Tibial artery (tissue), 4 donors: ENCODE results near the gene TICAM2.

Source experiments
- DNase-seq, 2 donors: peaks; one replicate each; pipeline ENCODE4 v3.0.0-alpha.2; 2019
- H3K27ac ChIP-seq, 2 donors: fragments of 200-600 bp; sonication (generic) in 1 of 2; 1 replicate in 1 of 2; 2 replicates in 1 of 2; pipeline ENCODE4 v1.5.1; 2018 to 2019; ENCODE audit warnings: mild to moderate bottlenecking in 1 of 2
- H3K27me3 ChIP-seq, 2 donors: fragments of 200-600 bp; sonication (generic) in 1 of 2; one replicate each; pipeline versions ENCODE4 v1.5.1 to v1.6.0; 2016 to 2019
- H3K36me3 ChIP-seq, 3 donors: fragments of 200-600 bp; sonication (generic) in 2 of 3; one replicate each; pipeline ENCODE4 v1.5.1; 2016 to 2019; ENCODE audit warnings: mild to moderate bottlenecking in 2 of 3
- H3K4me1 ChIP-seq, 4 donors: fragments of 200-600 bp; sonication (generic) in 2 of 4; 1 replicate in 3 of 4; 2 replicates in 1 of 4; pipeline ENCODE4 v1.5.1; 2016 to 2019
- H3K4me3 ChIP-seq, 2 donors: fragments of 200-600 bp; sonication (generic) in 1 of 2; 1 replicate in 1 of 2; 2 replicates in 1 of 2; pipeline ENCODE4 v1.5.1; 2018 to 2019; ENCODE audit warnings: mild to moderate bottlenecking in 2 of 2
- H3K9me3 ChIP-seq, 3 donors: fragments of 200-600 bp; sonication (generic) in 1 of 3; one replicate each; pipeline ENCODE4 v1.5.1; 2016 to 2019
- CTCF ChIP-seq, 2 experiments: fragments of 200-600 bp in 1 of 2; fragments of 450-650 bp in 1 of 2; IDR thresholded peaks; one replicate each; pipeline ENCODE4 v1.5.1; 2017 to 2019; ENCODE audit warnings: antibody characterized with exemption in 2 of 2, mild to moderate bottlenecking in 1 of 2, moderate library complexity in 1 of 2
- intact Hi-C: fragments of 100-400 bp; cut with DNase I; formaldehyde crosslinking; loops from one replicate; pipeline ENCODE4 v1.15.0; 2023; ENCODE audit warnings: low total_unique reads

Gene TICAM2

DNA sequence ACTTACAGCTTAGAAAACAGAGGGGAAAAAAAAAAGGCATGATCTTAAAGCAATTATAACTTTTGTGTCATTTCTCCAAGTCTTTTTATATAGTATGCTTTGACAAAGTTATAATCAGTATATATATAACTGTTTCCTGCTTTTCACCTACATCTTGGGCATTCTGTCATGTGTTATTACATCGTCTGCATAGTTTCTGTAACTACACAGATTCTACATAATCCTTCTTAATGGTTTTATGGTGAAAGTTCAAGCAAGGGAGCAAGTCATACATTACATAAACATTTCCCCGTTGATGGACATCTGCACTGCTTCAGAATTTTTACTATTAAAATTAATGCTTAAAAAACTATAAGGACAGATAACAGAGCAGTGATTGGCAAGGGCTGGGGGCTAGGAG is 69.8 kb downstream of the TICAM2 start:
- H3K4me1 ChIP-seq, result peaks cover 0 to 93% (median 27%) of the 10 kb centered on the region in 4 donors

GRCh38 chr5:115531787-115532367 is 70.4 kb downstream of the TICAM2 start:
- H3K36me3 ChIP-seq, result peaks cover 0 to 10% (median 0%) of the 10 kb centered on the region in 3 donors
- TF ChIP-seq CTCF (IDR thresholded peaks at IDR 0.05), result no peak
- no peaks in the 10 kb centered on the region for H3K9me3 ChIP-seq
- intact Hi-C loops, result no loop called here
- H3K27ac ChIP-seq, result no peak overlapping the region
- no peaks in the 10 kb centered on the region for H3K27me3 ChIP-seq
- peaks cover 0 to 93% (median 26%) of the 10 kb centered on the region in 4 donors for H3K4me1 ChIP-seq
- H3K4me3 ChIP-seq, result no peak overlapping the region
- DNase-seq, result no peak

More for the DNA sequence above, 69.8 kb downstream of the TICAM2 start:
- TF ChIP-seq CTCF (IDR thresholded peaks at IDR 0.05), result no peak
- intact Hi-C loops, result no loop called here
- no peak overlapping the region for H3K27ac ChIP-seq
- H3K27me3 ChIP-seq, result no peaks in the 10 kb centered on the region
- peaks cover 0 to 10% (median 0%) of the 10 kb centered on the region in 3 donors for H3K36me3 ChIP-seq
- no peak overlapping the region for H3K4me3 ChIP-seq
- DNase-seq, result no peak
- no peaks in the 10 kb centered on the region for H3K9me3 ChIP-seq

- peaks cover 0 to 10% (median 0%) of the 10 kb centered on the region in 3 donors for H3K36me3 ChIP-seq
- intact Hi-C loops, result no loop called here
- TF ChIP-seq CTCF (IDR thresholded peaks at IDR 0.05), result no peak
- H3K9me3 ChIP-seq, result no peaks in the 10 kb centered on the region
- H3K27ac ChIP-seq, result no peak overlapping the region
- no peak for DNase-seq
- no peaks in the 10 kb centered on the region for H3K27me3 ChIP-seq
- H3K4me3 ChIP-seq, result no peak overlapping the region
- peaks cover 0 to 93% (median 25%) of the 10 kb centered on the region in 4 donors for H3K4me1 ChIP-seq
Measured at GRCh38 chr5:115531380-115531779, 70.9 kb downstream of the TICAM2 start.

DNA sequence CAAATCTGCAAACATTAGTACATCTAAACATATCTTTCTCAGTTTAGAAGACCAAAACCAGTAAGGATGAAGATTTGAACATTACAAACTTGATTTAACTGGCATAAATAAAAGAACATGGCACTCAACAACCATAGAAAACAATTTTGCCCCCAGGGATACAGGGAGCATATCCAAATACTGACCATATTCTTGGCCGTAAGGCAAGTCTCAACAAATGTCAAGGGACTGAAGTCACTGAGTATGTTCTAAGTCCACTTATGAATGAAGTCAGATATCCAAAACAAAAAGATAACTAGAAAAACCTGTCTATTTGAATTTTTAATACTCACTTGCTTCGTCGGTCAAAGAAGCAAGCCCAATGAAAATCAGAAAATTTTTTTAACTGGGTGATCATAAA is 71.9 kb downstream of the TICAM2 start:
- DNase-seq, result no peak
- TF ChIP-seq CTCF (IDR thresholded peaks at IDR 0.05), result no peak
- H3K4me1 ChIP-seq, result peaks cover 0 to 91% (median 25%) of the 10 kb centered on the region in 4 donors
- H3K36me3 ChIP-seq, result peaks cover under 1 to 8% (median 3%) of the 10 kb centered on the region in 3 donors
- intact Hi-C loops, result no loop called here
- H3K27ac ChIP-seq, result no peak overlapping the region
- no peaks in the 10 kb centered on the region for H3K27me3 ChIP-seq
- no peaks in the 10 kb centered on the region for H3K9me3 ChIP-seq
- no peak overlapping the region for H3K4me3 ChIP-seq
